ENCODE data around the gene RARG.
"Not testable (repeated sequence)": the region's sequence is repeated elsewhere in the genome, so short reads cannot be mapped to it uniquely, and the experiment has no call there.

RARG gene

DNA sequence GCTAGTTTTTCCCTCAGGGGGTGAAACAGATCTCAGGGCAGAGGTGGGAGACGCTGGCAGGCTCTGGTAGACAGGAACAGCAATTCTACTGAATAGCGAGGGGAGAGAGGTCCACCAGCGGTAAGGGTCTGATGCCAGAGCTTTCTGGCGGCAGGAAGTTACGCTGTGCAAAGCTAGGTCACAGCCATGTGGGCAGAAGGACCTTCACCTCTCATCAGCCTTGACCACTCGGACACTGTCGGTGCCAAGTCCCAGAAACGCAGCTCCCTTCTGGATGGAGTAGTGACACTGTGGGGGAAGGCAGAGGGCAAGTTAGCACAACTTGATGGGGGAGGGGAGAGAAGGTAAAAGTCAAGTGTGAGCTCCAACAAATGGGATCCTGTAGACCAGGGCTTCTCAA is 61.8 kb downstream of the RARG start:
- no peak for DNase-seq (ENCODE audit: low spot score)

DNA sequence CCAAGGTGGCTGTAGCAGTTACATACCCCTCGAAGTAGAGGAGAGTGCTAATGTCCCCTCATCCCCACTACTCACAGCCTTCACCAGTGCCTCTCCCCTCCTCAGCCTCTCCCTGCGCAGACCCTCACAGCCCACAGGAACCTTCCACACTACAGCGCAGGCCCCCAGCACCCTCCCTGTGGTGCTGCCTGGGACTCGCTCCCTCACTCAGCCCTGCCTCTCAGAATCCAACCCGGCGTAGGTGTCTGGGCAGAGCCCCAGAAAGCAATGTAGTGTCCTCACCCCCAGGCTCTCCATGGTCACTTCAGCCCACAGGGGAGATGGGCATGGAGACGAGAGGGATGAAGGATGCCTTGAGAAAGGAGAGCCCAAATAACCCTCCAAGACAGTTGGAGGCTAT is 62.4 kb downstream of the RARG start:
- DNase-seq (ENCODE audit: low spot score): no peak

GRCh38 chr12:53166837-53167236 is 65.2 kb downstream of the RARG start:
- DNase-seq (ENCODE audit: low spot score): no peak

DNA sequence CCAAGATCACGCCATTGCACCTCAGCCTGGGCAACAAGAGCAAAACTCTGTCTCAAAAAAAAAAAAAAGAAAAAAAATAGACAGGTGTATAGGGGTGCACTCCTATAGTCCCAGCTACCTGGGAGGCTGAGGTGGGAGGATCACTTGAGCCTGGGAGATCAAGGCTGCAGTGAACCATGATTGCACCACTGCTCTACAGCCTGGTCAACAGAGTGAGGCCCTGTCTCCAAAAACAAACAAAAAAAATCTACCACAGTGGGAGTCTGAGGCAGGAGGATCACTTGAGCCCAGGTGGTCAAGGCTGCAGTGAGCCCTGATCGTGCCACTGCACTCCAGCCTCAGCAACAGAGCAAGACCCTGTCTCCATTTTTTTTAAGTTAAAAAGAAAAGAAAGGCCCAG is 69.0 kb downstream of the RARG start:
- not testable (repeated sequence) for DNase-seq (ENCODE audit: low spot score)

- DNase-seq (ENCODE audit: low spot score): no peak
Observed at GRCh38 chr12:53161119-53161911, 70.7 kb downstream of the RARG start.

DNA sequence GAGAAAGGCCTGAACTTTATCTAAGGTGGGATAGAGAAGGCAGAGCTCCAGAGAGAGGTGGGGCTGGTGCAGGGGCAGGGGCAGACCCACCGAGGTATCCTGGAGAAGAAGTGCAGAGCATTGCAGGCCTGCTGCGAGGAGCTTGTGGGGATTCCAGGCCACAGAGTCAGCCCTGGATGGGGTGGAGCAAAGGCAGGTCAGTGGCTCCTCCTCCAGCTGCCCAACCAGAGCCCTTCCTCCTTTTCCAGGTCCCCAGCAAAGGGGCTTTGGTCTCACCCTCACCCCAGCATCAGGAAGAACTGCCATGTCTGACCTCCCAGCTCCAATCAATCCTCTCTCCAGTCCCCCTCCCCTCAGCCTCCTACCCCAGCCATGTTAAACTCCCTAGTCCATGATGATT is 71.3 kb downstream of the RARG start:
- no peak for DNase-seq (ENCODE audit: low spot score)
